ENCODE measurements around the gene KCNIP1. TPM values are rescaled to one million over a fixed set of nuclear protein-coding genes. Genes with fewer than 3 reads are reported as not detected.

KCNIP1 gene
- total RNA-seq, 1 experiment from 2014 or later, result not detected

DNA sequence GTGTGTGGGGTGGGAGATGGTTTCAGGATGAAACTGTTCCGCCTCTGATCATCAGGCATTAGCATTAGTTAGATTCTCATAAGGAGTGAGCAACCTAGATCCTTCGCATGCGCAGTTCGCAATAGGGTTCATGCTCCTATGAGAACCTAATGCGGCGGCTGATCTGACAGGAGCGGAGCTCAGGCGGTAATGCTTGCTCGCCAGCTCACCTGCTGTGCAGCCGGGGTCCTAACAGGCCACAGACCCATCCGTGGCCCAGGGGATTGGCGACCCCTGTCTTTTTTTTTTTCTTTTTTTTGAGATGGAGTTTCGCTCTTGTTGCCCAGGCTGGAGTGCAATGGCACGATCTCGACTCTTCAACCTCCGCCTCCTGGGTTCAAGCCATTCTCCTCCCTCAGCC lies 119.1 kb downstream of the KCNIP1 start:
- no peak overlapping the region for H3K27ac ChIP-seq (ENCODE audit: low read length)
- H3K4me3 ChIP-seq (ENCODE audit: low read depth in 2 of 2, low read length in 2 of 2), result no peak overlapping the region
- BruUV-seq (replicated peaks), result no TSS peak
- H3K4me1 ChIP-seq (ENCODE audit: control insufficient read depth, insufficient read depth, low read length), result no peaks in the 10 kb centered on the region
- ChIA-PET POLR2A (no interaction called here), CTCF (interaction anchor here (0.6 kb wide), 1 partner anchor 9 kb away, joined by 3 read pairs; no protein-coding TSS in a partner anchor)
- in situ Hi-C loops (cut with HindIII; ENCODE audit: low pct_unique_long_range_greater_than_20kb, low sequenced_read_pairs) (no loop called here), intact Hi-C loops (cut with micrococcal nuclease; ENCODE audit: unreplicated experiment) (loop anchor here (1.0 to 5.0 kb wide), 3 partner anchors 185 to 356 kb away; no protein-coding TSS in a partner anchor)
- no peaks in the 10 kb centered on the region for H3K9me3 ChIP-seq (ENCODE audit: control insufficient read depth, insufficient read depth, low read depth, low read length)
- TF ChIP-seq, protein P1, sequence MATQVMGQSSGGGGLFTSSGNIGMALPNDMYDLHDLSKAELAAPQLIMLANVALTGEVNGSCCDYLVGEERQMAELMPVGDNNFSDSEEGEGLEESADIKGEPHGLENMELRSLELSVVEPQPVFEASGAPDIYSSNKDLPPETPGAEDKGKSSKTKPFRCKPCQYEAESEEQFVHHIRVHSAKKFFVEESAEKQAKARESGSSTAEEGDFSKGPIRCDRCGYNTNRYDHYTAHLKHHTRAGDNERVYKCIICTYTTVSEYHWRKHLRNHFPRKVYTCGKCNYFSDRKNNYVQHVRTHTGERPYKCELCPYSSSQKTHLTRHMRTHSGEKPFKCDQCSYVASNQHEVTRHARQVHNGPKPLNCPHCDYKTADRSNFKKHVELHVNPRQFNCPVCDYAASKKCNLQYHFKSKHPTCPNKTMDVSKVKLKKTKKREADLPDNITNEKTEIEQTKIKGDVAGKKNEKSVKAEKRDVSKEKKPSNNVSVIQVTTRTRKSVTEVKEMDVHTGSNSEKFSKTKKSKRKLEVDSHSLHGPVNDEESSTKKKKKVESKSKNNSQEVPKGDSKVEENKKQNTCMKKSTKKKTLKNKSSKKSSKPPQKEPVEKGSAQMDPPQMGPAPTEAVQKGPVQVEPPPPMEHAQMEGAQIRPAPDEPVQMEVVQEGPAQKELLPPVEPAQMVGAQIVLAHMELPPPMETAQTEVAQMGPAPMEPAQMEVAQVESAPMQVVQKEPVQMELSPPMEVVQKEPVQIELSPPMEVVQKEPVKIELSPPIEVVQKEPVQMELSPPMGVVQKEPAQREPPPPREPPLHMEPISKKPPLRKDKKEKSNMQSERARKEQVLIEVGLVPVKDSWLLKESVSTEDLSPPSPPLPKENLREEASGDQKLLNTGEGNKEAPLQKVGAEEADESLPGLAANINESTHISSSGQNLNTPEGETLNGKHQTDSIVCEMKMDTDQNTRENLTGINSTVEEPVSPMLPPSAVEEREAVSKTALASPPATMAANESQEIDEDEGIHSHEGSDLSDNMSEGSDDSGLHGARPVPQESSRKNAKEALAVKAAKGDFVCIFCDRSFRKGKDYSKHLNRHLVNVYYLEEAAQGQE (IDR thresholded peaks at IDR 0.05; ENCODE audit: insufficient read depth in 1 of 2, low read depth in 2 of 2, low read length in 1 of 2), result no peak
- no peak for TF ChIP-seq SIN3A (IDR thresholded peaks at IDR 0.05; ENCODE audit: borderline replicate concordance, insufficient read depth, low read depth, low read length)
- no peak for TF ChIP-seq TCF7L2 (IDR thresholded peaks at IDR 0.05; ENCODE audit: low read depth, low read length)
- TF ChIP-seq, protein P2, sequence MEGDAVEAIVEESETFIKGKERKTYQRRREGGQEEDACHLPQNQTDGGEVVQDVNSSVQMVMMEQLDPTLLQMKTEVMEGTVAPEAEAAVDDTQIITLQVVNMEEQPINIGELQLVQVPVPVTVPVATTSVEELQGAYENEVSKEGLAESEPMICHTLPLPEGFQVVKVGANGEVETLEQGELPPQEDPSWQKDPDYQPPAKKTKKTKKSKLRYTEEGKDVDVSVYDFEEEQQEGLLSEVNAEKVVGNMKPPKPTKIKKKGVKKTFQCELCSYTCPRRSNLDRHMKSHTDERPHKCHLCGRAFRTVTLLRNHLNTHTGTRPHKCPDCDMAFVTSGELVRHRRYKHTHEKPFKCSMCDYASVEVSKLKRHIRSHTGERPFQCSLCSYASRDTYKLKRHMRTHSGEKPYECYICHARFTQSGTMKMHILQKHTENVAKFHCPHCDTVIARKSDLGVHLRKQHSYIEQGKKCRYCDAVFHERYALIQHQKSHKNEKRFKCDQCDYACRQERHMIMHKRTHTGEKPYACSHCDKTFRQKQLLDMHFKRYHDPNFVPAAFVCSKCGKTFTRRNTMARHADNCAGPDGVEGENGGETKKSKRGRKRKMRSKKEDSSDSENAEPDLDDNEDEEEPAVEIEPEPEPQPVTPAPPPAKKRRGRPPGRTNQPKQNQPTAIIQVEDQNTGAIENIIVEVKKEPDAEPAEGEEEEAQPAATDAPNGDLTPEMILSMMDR (IDR thresholded peaks at IDR 0.05), result no peak
- no peak for TF ChIP-seq POLR2AphosphoS5 (IDR thresholded peaks at IDR 0.05; ENCODE audit: low read depth, low read length)
- H3K27me3 ChIP-seq (ENCODE audit: control insufficient read depth, insufficient read depth, low read length), result no peaks in the 10 kb centered on the region
- ATAC-seq (no peak), DNase-seq (ENCODE audit: low read depth, low spot score) (no peak)
- no peaks in the 10 kb centered on the region for H3K36me3 ChIP-seq (ENCODE audit: control insufficient read depth, insufficient read depth, low read length)

DNA sequence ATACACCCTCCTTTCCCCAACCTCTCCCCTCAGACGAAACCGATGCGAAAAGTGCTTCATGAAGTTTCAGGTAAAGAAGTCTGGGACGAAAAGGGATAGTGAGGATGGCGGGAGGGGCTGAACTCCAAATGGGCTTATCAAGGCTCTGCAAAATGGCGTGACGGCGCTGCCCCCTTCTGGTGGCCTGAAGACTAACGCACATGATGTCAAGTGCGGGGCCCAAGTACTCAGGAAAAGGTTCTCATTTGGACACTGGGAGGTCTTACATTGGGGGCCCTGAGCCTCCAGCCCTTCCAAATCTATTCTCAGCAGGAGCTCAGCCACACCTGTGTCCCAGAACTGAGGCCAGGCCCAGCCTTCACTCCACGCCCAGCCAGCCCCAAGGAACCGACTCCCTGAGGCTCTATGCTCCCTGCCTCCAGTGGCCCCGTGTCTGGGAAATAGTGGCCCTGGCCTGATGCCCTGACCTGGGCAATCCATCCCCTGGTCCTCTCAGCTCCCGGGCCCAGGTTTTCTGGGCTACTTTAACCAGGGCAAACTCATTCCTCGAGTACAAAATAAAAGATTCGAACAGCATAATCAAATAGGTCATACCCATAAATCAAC lies 119.9 kb downstream of the KCNIP1 start:
- CTCF ChIA-PET, result interaction anchor here (0.5 to 0.6 kb wide), 2 partner anchors 8 to 197 kb away, joined by 3 read pairs; no protein-coding TSS in a partner anchor
- TF ChIP-seq, protein P1 (IDR thresholded peaks at IDR 0.05; ENCODE audit: insufficient read depth in 1 of 2, low read depth in 2 of 2, low read length in 1 of 2), result no peak
- no peak for TF ChIP-seq SIN3A (IDR thresholded peaks at IDR 0.05; ENCODE audit: borderline replicate concordance, insufficient read depth, low read depth, low read length)
- TF ChIP-seq, protein P2 (IDR thresholded peaks at IDR 0.05), result peak; percentile 83
- no peak for TF ChIP-seq TCF7L2 (IDR thresholded peaks at IDR 0.05; ENCODE audit: low read depth, low read length)
- no peak for TF ChIP-seq POLR2AphosphoS5 (IDR thresholded peaks at IDR 0.05; ENCODE audit: low read depth, low read length)
- Histone ChIP-seq H3K9me3 (ENCODE audit: control insufficient read depth, insufficient read depth, low read depth, low read length) (no peaks in the 10 kb centered on the region), H3K4me1 (ENCODE audit: control insufficient read depth, insufficient read depth, low read length) (no peaks in the 10 kb centered on the region), H3K4me3 (ENCODE audit: low read depth in 2 of 2, low read length in 2 of 2) (no peak overlapping the region), H3K27me3 (ENCODE audit: control insufficient read depth, insufficient read depth, low read length) (no peaks in the 10 kb centered on the region), H3K27ac (ENCODE audit: low read length) (no peak overlapping the region), H3K36me3 (ENCODE audit: control insufficient read depth, insufficient read depth, low read length) (no peaks in the 10 kb centered on the region)
- intact Hi-C loops (cut with micrococcal nuclease; ENCODE audit: unreplicated experiment) (loop anchor here (1.0 to 5.0 kb wide), 3 partner anchors 185 to 356 kb away; no protein-coding TSS in a partner anchor), in situ Hi-C loops (cut with HindIII; ENCODE audit: low pct_unique_long_range_greater_than_20kb, low sequenced_read_pairs) (no loop called here)
- POLR2A ChIA-PET, result no interaction called here
- ATAC-seq (peak; percentile 84), DNase-seq (ENCODE audit: low read depth, low spot score) (no peak)
- no TSS peak for BruUV-seq (replicated peaks)

Data from Panc1 (cell line).